Measurements from ENCODE around the gene MARK2.
"Not testable (repeated sequence)": the region's sequence is repeated elsewhere in the genome, so short reads cannot be mapped to it uniquely, and the experiment has no call there.

The MARK2 gene

DNA sequence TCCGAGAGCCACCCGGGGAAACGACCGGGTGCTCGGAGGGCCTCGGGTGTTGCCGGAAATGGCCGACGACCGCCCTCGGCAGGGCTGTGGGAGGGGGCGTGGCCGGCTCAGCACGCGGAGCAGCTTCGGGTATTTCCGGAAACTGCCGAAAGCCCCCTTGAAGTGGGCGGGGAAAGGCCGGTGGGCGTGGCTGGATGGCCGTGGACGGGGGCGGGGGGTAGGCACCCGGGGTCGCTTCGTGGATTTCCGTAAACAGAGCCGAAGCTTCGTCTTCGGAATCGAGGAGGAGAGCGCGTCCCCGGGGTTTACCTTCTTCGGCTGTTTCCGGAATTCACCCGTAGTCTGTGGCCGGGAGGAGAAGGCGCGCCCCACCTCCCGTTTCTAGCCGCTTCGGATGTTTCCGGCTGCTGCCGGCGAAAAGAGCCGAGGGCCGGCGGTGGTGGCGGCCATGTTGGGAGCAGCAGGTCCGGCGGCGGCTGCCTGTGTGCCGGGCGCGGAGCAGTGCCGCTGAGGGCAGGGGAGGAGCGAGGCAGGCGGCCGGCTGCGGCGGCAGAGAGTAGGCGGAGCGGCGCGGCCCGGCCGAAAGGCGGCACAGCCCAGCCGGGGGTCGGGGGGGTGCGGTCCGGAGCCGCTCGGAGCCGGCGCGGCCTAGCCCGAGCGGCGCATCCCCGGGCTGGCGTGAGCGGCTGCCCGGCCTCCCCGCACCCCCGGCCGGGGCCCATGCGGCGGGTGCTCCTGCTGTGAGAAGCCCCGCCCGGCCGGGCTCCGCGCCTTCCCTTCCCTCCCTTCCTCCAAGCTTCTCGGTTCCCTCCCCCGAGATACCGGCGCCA lies at the start of gene MARK2:
Gene MARK2, plus strand, starts transcription at position 433 of the 830 bp plus-strand sequence. Its CDS starts 397 bp downstream, at position 830.
- DNase-seq, result peak; percentile 100

DNA sequence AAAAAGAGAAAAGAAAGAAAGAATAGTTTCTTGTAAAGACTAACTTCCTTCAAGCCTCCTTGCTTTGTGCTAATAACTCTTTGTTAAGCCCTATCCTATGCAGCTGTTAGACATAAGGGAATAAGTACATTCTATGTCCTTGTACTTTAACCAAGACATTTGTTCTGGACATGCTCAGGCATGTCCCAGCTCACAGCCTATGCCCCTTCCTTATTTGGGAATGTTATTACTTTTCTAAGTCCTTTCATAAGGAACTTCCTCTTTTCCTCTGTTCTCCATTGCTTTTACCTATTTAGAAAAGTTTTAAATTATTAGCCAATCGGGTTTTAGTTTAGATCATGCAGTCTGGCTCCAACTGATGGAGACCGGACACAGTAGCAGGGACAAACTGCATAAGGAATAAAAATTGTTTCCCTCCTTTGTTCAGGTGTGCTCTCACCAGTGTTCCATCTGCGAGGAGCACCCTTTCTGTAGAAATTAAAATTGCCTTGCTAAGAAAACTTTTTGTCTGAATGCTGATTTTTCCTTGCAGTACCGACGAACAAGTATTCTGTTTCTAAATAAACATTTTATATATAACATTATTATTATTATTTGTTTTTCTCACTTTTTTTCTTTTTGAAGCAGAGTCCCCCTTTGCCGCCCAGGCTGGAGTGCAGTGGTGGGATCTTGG lies 47.3 kb upstream of the MARK2 start:
- DNase-seq, result no peak

DNA sequence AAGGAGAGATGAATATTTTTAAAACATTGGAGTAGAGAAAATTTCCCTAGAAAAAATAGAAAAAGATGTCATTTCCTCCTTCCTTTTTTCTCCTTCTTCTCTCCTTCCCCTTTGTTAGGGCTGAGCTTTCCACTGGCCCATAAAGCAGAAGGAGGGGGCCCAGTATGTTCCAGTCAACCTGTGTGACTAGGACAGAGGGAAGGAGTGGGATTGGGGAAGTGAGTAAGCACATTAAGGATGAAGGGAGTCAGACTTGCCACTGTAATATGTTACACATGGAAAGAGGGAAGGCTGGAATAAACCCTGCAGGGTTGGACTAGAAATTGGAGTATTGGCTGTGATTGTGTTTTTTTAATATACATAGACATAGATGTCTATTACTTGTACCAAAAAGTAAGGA lies 45.7 kb upstream of the MARK2 start:
- DNase-seq, result no peak

DNA sequence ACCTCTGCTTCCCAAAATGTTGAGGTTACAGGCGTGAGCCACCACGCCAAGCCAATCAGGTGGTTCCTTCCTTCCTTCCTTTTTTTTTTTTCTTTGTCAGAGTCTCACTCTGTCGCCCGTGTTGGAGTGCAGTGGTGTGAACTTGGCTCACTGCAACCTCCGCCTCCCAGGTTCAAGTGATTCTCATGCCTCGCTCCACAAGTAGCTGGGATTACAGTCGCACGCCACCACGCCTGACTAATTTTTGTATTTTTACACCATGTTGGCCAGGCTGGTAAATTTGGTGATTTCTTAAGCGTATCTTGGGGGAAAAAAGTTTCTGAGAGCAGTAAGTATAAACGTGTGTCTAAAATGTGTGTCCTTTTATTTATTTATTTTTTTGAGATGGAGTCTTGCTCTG lies 43.8 kb upstream of the MARK2 start:
- no peak for DNase-seq

DNA sequence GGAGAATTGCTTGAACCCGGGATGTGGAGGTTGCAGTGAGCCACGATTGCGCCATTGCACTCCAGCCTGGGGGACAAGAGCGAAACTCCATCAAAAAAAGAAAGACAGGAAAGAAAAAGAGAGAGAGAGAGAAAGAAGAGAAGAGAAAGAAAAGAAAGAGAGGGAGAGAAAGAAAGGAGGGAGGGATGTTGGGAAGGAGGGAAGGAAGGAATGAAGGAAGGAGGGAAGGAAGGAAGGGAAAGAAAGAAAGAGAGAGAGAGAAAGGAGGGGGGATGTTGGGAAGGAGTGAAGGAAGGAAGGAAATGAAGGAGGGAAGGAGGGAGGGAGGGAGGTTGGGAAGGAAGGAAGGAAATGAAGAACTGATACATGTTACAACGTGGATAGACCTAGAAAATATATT lies 38.0 kb upstream of the MARK2 start:
- no peak for DNase-seq

DNA sequence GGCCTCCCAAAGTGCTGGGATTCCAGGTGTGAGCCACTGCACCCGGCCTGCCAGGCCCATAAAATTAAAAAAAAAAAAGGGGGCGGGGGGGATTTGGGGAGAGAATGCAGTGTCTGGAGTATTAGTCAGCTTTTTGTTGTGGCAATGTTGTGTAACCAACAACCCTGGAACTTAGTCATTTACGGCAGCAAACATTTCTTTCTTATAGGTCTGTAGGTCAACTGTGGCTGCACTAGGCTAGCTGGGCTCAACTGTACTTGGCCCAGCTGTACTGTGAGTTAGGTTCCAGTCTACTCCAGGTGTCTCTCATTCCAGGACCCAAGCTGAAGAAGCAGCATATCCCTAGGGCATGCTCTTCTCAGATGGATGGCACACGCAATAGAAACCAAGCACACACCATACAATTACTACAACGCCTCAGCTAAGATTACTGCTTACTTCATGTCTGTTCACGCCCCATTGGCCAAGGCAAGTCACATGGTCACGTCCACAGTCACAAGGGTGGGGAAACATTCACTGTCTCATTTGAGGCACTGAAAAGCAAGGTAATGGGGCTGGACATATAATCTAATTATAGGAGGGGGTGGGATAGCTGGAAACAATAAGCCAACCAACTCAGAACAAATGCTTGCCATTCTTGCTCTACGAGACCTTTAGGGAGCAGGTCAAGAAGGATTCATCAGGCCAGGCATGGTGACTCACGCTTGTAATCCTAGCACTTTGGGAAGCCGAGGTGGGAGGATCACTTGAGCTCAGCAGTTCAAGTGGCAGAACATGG lies 36.1 kb upstream of the MARK2 start:
- no peak for DNase-seq

DNA sequence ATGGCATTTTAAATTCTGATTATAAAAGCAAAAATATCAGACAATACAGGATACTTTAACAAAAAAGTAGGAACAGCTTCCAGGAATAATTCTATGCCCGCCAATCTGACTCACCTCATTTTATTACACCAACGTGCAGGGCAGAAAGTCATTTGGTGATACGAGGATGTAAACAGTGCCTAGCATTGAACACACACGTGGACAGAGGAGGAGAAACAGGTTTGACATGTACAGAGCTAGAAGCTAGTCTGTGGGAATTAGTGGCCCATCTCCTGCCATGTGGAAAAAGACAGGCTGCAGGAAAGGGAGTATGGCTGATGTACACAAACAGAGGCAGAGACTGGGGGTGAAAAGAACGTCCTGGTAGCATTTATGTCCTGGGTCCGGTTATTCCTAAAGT lies 34.7 kb upstream of the MARK2 start:
- no peak for DNase-seq

DNA sequence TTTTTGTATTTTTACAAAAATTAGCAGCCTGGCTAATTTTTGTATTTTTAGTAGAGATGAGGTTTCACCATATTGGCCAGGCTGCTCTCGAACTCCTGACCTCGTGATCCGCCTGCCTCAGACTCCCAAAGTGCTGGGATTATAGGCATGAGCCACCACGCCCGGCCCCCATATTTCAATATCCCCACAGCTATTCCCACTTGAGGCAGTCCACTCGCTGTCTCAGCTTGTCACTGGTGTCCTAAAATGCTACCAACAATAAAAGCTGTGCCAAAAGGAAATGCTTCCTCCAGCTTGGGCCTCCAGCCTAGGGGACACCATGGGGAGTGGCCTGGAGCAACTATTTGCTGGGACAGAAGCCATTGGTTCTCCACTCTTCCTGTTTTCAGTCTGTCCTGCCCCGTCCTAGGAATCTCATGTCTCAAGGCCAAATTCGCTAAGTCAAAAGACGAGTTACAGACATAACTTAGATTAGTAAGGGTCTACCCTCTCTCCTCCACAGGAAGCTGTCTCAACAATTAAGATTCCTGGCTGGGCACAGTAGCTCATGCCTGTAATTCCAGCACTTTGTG lies 33.0 kb upstream of the MARK2 start:
- DNase-seq, result no peak

DNA sequence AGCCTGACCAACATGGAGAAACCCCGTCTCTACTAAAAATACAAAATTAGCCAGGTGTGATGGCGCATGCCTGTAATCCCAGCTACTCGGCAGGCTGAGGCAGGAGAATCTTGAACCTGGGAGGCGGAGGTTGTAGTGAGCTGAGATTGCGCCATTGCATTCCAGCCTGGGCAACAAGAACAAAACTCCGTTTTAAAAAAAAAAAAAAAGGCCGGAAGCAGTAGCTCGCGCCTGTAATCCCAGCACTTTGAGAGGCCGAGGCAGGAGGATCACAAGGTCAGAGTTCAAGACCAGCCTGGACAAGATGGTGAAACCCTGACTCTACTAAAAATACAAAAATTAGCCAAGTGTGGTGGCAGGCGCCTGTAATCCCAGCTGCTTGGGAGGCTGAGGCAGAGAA lies 28.5 kb upstream of the MARK2 start:
- DNase-seq, result not testable (repeated sequence)

DNA sequence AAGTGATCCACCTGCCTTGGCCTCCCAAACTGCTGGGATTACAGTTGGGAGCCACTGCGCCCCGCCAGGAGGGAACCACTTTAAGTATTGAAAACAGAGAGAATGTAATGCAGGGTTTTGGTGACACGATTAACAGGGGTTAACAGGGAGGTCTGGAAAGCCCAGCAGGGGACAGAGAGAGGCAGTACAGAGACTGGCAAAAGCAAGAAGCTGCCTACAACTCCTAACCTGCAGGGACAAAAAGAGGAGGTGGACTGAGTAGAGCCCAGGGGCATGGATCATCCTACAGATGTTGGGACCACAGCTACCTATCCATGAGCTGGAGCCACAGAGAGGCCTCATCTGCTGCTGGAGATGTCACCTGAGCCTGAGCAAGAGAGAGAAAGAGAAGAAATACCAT lies 27.4 kb upstream of the MARK2 start:
- DNase-seq, result no peak

DNA sequence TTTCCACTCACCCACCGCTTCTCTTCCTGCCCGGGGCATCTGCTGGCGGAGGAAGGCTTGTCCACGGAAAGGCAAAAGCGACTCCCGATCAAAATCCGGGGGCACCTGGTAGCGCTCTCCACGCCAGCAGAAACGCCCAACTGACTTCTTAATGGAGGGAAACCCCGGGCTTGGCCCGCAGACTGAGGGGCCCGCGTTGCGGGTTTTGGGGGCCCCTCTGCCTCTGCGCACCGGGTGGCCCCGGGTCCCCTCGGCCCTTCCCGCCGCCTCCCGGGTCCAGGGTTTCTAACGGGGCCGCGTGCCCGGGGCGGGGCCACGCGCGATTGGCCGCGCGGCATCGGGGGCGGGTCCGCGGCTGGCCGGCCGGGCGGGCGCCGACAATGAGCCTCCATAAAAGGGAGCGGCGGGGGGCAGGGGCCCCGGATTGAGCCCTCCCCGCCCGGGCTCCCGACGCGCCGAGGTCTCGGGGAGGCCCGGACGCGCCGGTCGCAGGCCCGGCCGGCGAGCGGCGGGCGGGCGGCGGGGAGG lies 25.8 kb upstream of the MARK2 start, which contains the start of gene SPINDOC:
Gene SPINDOC, plus strand, starts transcription at position 422 of the 528 bp plus-strand sequence. CDS start 231 bp downstream, outside the sequence.
- DNase-seq, result peak; percentile 81

DNA sequence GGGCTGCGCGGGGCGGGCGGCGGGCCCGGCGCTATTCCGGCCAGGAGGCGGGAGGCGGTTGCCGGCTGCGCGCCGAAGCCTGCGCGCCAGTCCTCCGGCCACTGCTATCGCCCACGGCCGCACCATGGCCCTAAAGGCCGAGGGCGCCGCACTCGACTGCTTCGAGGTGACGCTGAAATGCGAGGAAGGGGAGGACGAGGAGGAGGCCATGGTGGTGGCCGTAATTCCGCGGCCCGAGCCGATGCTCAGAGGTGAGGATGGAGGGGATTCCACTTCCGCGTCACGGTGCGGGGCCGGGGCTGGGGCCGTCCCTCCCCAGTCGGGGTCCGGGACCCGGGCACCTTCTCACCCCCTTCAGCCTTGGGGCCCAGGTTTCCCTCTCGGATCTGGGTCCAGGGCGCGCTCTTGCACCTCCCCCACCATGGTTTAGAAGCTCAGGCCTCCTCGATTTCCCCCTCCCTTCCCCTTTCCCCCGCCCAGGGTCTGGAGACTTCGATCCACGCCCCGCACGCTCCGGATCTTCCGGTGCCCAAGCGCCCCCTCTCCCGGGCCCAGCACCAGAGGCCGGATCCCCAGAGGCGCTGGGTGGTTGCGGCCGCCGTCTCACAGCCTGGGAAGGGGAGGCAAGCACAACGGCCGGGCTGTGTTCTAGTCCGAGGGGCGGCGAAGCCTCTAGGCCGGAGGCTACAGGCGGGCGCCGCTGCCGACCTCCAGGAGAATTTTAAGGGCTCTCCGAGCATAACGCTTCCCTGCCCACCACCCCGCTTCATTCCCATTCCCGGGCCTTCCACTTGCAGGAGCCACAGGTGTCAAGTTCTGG lies 25.1 kb upstream of the MARK2 start:
- peak; percentile 39 for DNase-seq

DNA sequence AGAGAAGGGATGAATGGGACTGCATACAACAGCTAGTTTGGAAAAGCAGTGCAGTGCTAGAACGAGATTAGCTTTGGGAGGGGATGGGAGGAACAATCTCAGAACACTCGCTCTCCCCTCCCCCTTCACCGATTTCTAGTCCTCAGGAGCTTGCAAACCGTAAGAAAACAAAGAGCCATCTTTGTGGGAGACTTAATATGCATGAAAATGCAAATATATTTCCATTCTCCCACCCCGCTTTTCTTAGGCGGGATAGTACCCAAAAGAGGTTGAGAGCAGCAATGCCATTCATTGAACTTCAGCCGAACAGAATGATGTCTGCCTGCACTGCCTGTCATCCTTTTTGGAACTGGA lies 24.6 kb upstream of the MARK2 start:
- no peak for DNase-seq

DNA sequence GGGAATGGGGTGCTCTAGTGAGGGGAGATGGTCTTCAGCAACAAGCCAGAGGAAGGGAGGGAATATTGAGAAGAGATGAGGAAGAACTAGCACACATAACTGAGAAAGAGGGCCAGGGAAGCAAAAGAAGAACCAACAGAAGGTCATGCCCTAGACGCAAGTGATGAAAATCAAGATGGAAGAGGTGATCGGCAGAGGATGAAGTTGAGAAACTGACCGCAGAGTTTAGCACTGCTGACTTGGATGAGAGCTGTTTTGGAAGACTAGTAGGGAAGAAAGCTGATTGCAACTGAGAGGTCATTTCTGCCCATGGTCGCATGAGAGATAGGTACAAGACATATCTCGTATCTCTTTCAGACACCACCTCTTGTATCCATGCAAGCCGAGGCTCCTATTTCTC lies 22.7 kb upstream of the MARK2 start:
- DNase-seq, result no peak

DNA sequence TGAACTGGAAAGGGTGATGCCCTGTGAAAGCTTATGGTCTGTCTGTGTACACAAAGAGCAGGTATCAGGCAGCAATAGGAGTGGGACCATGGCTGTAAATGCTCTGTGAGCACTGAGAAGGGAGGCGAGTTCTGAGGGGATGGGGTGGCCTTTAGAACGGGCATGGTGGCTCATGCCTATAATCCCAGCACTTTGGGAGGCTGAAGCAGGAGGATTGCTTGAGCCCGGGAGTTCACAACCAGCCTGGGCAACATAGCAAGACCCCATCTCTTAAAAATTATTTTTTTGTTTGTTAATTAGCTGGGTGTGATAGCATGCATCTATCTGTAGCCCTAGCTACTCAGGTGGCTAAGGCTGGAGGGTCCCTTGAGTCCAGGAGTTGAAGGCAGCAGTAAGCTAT lies 22.2 kb upstream of the MARK2 start:
- no peak for DNase-seq

DNA sequence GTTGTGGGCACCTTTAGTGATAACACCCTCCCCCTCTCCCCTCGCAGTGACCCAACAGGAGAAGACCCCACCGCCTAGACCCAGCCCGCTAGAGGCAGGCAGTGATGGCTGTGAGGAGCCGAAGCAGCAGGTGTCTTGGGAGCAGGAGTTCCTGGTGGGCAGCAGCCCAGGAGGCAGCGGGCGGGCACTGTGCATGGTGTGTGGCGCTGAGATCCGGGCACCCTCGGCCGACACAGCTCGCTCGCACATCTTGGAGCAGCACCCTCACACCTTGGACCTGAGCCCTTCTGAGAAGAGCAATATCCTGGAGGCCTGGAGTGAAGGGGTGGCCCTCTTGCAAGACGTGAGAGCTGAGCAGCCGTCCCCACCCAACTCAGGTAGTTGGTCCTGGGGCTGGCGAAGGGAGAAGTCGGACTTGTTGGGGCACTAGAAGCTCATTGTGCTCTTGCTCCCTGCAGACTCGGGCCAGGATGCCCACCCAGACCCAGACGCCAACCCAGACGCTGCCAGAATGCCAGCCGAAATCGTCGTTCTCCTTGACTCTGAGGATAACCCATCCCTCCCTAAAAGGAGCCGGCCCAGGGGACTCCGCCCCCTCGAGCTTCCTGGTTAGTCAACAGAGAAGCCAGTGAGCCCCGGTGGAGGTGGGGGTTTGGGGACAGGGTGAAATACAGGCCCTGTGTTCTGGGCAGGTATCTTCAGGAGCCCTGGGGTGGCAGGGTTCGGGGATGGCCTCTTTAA lies 21.0 kb upstream of the MARK2 start:
- DNase-seq, result no peak

DNA sequence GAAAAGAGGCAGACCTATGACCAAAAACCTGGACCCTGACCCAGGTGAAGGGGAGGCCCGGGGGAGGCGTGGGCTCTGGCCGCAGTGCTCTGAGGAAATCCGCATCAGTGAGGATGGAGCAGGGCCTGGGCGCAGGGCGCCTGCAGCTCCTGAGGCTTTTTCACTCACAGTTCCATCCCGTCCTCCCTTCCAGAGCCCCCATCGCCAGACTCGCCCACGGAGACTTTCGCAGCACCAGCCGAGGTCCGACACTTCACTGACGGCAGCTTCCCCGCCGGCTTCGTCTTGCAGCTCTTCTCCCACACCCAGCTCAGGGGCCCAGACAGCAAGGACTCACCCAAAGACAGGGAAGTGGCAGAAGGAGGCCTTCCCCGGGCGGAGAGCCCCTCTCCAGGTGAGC lies 20.3 kb upstream of the MARK2 start:
- no peak for DNase-seq

DNA sequence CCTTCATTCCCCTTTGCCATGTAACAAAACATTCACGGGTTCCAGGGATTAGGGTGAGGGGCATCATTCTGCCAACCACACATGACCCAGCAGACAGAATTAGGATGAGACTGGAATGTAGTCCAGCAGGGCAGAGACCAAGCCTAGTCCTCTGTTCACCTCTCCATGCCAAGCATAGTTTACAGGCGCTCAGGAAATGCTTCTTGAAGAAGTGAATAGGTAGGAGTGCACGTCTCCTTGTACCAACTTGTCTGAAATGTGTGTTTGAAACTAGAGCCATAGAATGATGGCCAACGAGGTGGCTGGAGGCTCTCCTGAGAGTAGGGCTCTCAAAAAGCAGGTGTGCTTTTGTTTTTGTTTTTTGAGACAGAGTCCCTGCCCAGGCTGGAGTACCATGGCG lies 17.5 kb upstream of the MARK2 start:
- DNase-seq, result no peak

DNA sequence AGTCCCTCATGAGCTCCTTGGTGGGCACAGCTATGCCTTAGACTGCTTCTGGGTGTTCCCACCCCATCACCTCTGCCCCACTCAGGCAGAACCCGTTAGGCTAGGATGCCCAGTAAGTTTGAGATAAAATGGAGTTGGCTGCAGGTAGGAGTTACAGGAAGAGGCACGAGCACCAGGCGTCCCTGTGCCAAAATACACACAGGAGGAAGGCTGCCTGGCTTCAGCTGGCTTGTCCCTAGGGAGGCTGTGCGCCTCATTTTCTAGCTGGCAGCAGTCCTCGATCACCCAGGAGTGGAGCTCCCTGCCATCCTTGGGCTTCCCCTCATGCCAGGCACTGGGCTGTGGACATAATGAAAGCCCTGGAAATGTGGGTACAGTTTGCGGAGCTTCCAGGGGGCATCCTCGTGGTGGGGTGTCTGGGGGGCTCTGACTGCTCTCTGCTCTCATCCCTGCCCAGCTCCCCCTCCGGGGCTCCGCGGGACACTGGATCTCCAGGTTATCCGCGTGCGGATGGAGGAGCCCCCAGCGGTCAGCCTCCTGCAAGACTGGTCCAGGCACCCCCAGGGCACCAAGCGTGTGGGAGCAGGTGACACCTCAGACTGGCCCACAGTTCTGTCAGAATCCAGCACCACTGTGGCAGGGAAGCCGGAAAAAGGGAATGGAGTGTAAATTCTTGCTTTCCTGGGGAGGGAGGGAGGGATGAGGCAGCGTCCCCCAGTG lies 12.3 kb upstream of the MARK2 start:
- no peak for DNase-seq

DNA sequence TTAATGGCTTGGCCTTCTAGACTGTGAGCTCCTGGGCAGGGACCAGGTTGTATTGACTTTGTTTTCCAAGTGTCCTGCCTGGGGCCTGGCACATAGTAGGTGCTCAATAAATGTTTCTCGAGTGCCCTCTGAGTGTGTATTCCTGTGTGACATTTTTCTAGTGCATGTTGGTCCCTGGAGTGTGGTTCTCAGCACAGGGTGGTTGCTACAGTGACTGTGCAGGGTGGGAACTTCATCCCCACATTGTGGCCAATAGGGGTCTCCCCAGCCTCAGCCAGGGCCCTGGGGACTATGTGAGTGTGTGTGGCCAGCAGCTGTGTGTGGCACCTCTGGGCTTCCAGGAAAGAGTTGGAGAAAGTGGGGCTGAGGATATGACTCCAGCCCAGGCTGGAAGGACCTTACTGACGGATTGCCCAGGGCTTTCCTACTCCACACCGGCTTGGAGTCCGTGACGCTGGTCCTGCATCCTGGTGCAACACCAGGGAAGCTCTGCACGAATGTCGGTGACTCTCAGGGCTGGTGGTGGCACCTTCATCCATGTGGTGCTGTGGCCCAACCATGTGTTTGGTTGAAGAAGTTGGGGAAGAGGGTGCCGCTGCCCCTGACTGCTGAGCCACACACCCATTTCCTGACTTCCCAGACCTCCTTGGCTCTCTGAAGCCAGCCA lies 9.0 kb upstream of the MARK2 start:
- DNase-seq, result no peak
